Activated CD8-positive, alpha-beta memory T cell treated with anti-CD3 and anti-CD28 coated beads for 36 hours (primary cell): ENCODE measurements around the gene CDK11B. TPM values are rescaled to one million over a fixed set of nuclear protein-coding genes. Genes with fewer than 3 reads are reported as not detected.
"Not testable (repeated sequence)": the region's sequence is repeated elsewhere in the genome, so short reads cannot be mapped to it uniquely, and the experiment has no call there.

Source experiments
- CTCF ChIA-PET: fragments of 350-600 bp; sonication (Branson Sonifier 250); formaldehyde crosslinking; loops from one replicate; lab custom pipeline; 2021; ENCODE audit warnings: antibody characterized with exemption; lab: Charles Lee
- POLR2A ChIA-PET: fragments of 350-600 bp; sonication (Branson Sonifier 250); formaldehyde crosslinking; loops from one replicate; lab custom pipeline; 2021; ENCODE audit warnings: antibody characterized with exemption; lab: Charles Lee
- total RNA-seq, 2 experiments: library from RNA; stranded (reverse); gene quantifications; one replicate each; pipeline ENCODE4 v1.2.3, GENCODE V29; 2021

The CDK11B gene
- total RNA-seq, 2 experiments from 2014 or later, result 41.1 to 44.3 TPM

- POLR2A ChIA-PET, result no interaction called here
- CTCF ChIA-PET, result no interaction called here
Observed at GRCh38 chr1:1684031-1684681, 25.4 kb upstream of the CDK11B start.

GRCh38 chr1:1683104-1683905 lies 24.5 kb upstream of the CDK11B start:
- POLR2A ChIA-PET, result no interaction called here
- CTCF ChIA-PET, result no interaction called here

GRCh38 chr1:1680912-1681273 lies 22.1 kb upstream of the CDK11B start:
- ChIA-PET CTCF (no interaction called here), POLR2A (no interaction called here)

GRCh38 chr1:1680031-1680911 lies 21.5 kb upstream of the CDK11B start:
- ChIA-PET POLR2A (no interaction called here), CTCF (no interaction called here)

GRCh38 chr1:1678581-1679380 lies 20.0 kb upstream of the CDK11B start:
- POLR2A ChIA-PET, result interaction anchor here (0.6 to 0.8 kb wide), 3 partner anchors 50 to 355 kb away, joined by 3 read pairs; no protein-coding TSS in a partner anchor
- CTCF ChIA-PET, result interaction anchor here (0.6 to 2.0 kb wide), 4 partner anchors 9 to 227 kb away, joined by 3 to 8 read pairs (median 3); no protein-coding TSS in a partner anchor

- POLR2A ChIA-PET, result interaction anchor here (0.6 to 0.8 kb wide), 3 partner anchors 13 to 64 kb away, joined by 3 to 6 read pairs (median 3); no protein-coding TSS in a partner anchor
Observed at GRCh38 chr1:1677718-1678580, 19.1 kb upstream of the CDK11B start.

GRCh38 chr1:1676087-1676486 lies 17.3 kb upstream of the CDK11B start:
- CTCF ChIA-PET, POLR2A ChIA-PET: not testable (repeated sequence)

More at GRCh38 chr1:1677718-1678580, 19.1 kb upstream of the CDK11B start:
- CTCF ChIA-PET, result interaction anchor here (1.1 to 2.0 kb wide), 3 partner anchors 8 to 214 kb away, joined by 3 to 8 read pairs (median 3); no protein-coding TSS in a partner anchor

- POLR2A ChIA-PET, CTCF ChIA-PET: not testable (repeated sequence)
Observed at GRCh38 chr1:1675218-1675617, 16.4 kb upstream of the CDK11B start.

GRCh38 chr1:1674806-1675205 lies 16.0 kb upstream of the CDK11B start:
- CTCF ChIA-PET, POLR2A ChIA-PET: not testable (repeated sequence)

- ChIA-PET POLR2A (no interaction called here), CTCF (no interaction called here)
Observed at GRCh38 chr1:1672181-1672965, 13.6 kb upstream of the CDK11B start.

- ChIA-PET CTCF (no interaction called here), POLR2A (no interaction called here)
Observed at GRCh38 chr1:1671365-1672119, 12.7 kb upstream of the CDK11B start.

GRCh38 chr1:1670866-1671265 lies 12.1 kb upstream of the CDK11B start:
- ChIA-PET POLR2A (no interaction called here), CTCF (interaction anchor here (0.6 kb wide), 1 partner anchor 227 kb away, joined by 4 read pairs; no protein-coding TSS in a partner anchor)

- ChIA-PET POLR2A (no interaction called here), CTCF (interaction anchor here (0.8 kb wide), 1 partner anchor 9 kb away, joined by 3 read pairs; no protein-coding TSS in a partner anchor)
Observed at GRCh38 chr1:1669468-1670440, 10.9 kb upstream of the CDK11B start.

- ChIA-PET CTCF (interaction anchor here (1.8 kb wide), 1 partner anchor 12 kb away, joined by 8 read pairs; no protein-coding TSS in a partner anchor), POLR2A (no interaction called here)
Observed at GRCh38 chr1:1666526-1666925, 7.7 kb upstream of the CDK11B start.

- POLR2A ChIA-PET, result no interaction called here
Observed at GRCh38 chr1:1665815-1666251, 7.0 kb upstream of the CDK11B start.

More at GRCh38 chr1:1665815-1666251, 7.0 kb upstream of the CDK11B start:
- CTCF ChIA-PET, result interaction anchor here (1.1 to 1.8 kb wide), 3 partner anchors 12 to 243 kb away, joined by 3 to 8 read pairs (median 3); no protein-coding TSS in a partner anchor
